Dermis microvascular lymphatic vessel endothelial cell (primary cell): ENCODE data around the gene KIAA1328. TPM values are rescaled to one million over a fixed set of nuclear protein-coding genes. Genes with fewer than 3 reads are reported as not detected.

Experiments
- DNase-seq, 2 donors: peaks; one replicate each; pipeline versions ENCODE4 v3.0.0 to v3.0.0-alpha.2; 2010; ENCODE audit warnings: low read depth in 2 of 2
- total RNA-seq: library from RNA; depleted of rRNA; stranded (reverse); fragments of >200 nt; gene quantifications from 2 replicates; pipeline ENCODE4 v1.2.1, GENCODE V29; 2014

The KIAA1328 gene
- total RNA-seq, 1 donor from 2014 or later = 3.0 TPM

- DNase-seq = no peak
These were observed 122.0 kb downstream of the KIAA1328 start for GRCh38 chr18:36950960-36951359.

DNA sequence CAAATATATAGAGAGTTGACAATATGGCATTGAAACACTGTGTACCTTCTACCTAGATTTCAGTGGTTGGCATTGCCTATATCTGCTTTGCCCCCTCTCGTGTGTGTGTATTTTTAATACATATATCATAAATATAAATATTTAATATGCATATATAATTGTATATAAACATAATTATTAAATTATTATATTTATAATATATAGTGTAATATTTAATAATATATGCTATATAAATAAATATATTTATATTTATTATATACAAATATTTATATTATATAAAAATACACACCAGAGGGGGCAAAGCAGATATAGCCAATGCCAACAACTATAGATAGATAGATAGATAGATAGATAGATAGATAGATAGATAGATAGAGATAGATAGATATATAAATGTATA lies 124.1 kb downstream of the KIAA1328 start:
- no peak for DNase-seq

- no peak for DNase-seq
These were observed 131.1 kb downstream of the KIAA1328 start for GRCh38 chr18:36960038-36960437.

GRCh38 chr18:36963464-36963863 lies 134.5 kb downstream of the KIAA1328 start:
- no peak for DNase-seq

DNA sequence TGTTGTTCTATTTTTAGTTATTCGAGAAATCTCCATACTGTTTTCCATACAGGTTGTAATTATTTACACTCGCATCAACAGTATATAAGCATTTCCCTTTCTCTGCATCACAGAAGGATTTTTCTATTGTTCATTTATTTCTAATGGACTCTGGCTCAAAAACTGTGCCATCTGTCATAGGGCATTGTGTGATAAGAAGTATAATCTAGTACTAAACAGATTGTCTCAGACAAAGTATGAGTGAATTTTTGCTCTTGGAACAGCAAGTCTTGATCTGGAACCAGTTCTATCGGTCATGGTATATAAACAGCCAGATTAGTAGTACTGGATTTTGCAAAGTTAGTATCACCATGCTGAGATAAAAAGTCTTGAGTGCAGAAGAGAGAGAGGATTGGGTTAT lies 145.8 kb downstream of the KIAA1328 start:
- no peak for DNase-seq

GRCh38 chr18:36977121-36977520 lies 148.2 kb downstream of the KIAA1328 start:
- DNase-seq = no peak

GRCh38 chr18:36993068-36993467 lies 164.1 kb downstream of the KIAA1328 start:
- peak in 1 of 2 donors; percentile 21 for DNase-seq

GRCh38 chr18:37006742-37007141 lies 177.8 kb downstream of the KIAA1328 start:
- no peak for DNase-seq

DNA sequence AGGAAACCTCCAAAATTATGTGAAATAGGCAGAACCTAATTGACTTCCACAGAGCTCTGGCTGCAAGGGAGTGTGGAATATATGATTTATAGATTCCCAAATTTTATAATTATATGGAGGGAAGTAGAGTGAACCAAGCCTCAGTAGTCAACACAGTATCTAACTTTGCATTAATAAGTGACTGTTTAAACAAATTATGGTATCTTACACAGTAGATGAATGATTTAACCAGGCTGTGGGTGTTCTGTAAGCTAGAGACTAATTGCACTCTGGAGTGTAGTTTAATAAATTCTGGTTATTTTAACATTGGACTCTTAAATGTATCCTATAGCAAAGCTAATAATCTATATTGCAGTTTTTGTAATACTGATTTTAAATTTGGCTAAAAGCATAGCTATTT lies 183.5 kb downstream of the KIAA1328 start:
- no peak for DNase-seq

- DNase-seq = no peak
These were observed 190.4 kb downstream of the KIAA1328 start for GRCh38 chr18:37019157-37019827.

GRCh38 chr18:37033419-37033818 lies 204.5 kb downstream of the KIAA1328 start:
- DNase-seq = no peak

GRCh38 chr18:37042381-37042780 lies 213.5 kb downstream of the KIAA1328 start:
- no peak for DNase-seq

GRCh38 chr18:37055137-37055802 lies 226.3 kb downstream of the KIAA1328 start:
- DNase-seq = no peak

GRCh38 chr18:37064187-37064586 lies 235.3 kb downstream of the KIAA1328 start:
- DNase-seq = no peak

DNA sequence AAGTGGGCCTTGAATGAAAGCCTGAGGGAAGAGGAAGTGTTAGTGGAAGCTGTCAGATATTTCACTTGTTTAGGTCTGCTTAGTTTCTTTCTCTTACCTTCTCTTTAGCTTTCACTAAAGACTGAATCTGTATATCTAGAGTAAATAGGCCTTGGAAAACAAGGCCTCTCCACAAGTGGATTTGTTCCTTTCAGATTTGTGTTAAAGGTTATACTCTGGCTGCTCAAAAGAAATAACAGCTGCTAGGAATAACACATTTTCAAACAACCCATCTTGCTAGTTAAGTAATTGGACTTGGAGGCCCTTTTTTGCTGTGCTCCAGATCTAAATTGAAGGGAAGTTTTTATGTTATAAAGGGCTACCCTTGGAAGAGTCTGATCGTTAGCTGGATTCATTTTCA lies 236.3 kb downstream of the KIAA1328 start:
- no peak for DNase-seq

DNA sequence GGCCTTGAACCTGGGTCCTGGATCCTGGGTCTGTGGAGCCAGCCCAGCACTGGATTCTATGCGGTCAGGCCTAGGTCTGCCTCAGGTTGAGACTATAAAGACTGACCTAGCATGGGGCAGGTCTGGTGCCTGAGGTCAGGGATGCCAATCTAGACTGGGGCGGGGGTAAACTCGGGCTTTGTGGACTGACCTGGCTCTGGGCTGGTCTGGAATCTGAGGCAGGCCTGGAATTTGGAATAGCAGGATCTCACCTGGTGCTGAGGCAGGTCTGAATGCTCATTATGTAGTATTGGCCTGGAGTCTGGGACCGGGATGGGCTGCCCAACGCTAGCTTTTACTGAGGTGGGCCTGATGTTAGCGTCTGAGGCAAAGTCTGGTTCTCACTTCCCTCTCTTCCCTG lies 256.0 kb downstream of the KIAA1328 start:
- DNase-seq = no peak

DNA sequence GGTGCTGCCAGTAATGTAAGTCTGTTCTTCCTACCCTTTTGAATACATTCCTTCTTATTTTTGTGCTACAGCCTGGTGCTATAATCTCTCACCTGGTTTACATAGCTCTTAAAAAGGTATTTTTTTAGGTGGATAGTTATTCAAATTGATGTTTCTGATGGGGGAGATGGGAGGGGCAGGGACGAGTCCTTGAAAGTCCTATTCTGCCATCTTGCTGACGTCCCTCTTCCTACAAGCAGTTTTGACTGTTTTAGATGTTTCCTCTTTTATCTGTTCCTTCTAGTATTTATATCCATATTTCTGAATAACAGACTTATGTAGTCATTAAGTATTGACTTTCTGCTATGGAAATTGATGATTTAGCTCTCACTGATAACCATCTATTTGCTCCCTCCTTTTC lies 256.4 kb downstream of the KIAA1328 start:
- DNase-seq = no peak

- no peak for DNase-seq
These were observed 279.0 kb downstream of the KIAA1328 start for GRCh38 chr18:37107748-37108522.

GRCh38 chr18:37122877-37123276 lies 293.9 kb downstream of the KIAA1328 start:
- DNase-seq = no peak

GRCh38 chr18:37124516-37124915 lies 295.6 kb downstream of the KIAA1328 start:
- DNase-seq = no peak

GRCh38 chr18:37135177-37135576 lies 306.2 kb downstream of the KIAA1328 start:
- DNase-seq = no peak

- no peak for DNase-seq
These were observed 309.5 kb downstream of the KIAA1328 start for GRCh38 chr18:37138456-37138855.

GRCh38 chr18:37139876-37140275 lies 310.9 kb downstream of the KIAA1328 start:
- no peak for DNase-seq
